A673 (cell line): ENCODE measurements around the gene BBS9. TPM values are rescaled to one million over a fixed set of nuclear protein-coding genes. Genes with fewer than 3 reads are reported as not detected.

Source experiments
- BruUV-seq: library from RNA; stranded (reverse); fragments of 400-500 nt; replicated peaks from 2 replicates; lab custom pipeline; 2021; lab: Mats Ljungman, UMichigan
- CTCF ChIA-PET: fragments of 300-600 bp; sonication (Branson Sonifier 250); formaldehyde crosslinking; loops from one replicate; lab custom pipeline; 2022; ENCODE audit warnings: antibody characterized with exemption; lab: Charles Lee
- POLR2A ChIA-PET: fragments of 300-600 bp; sonication (Branson Sonifier 250); formaldehyde crosslinking; loops from one replicate; lab custom pipeline; 2022; ENCODE audit warnings: antibody characterized with exemption; ENCODE audit not compliant: low non-redundant PET; lab: Charles Lee
- DNase-seq: peaks from one replicate; pipeline ENCODE4 v3.0.0-alpha.2; 2015; ENCODE audit warnings: low spot score
- H3K27ac ChIP-seq: fragments of 200-600 bp; sonication (generic); 2 replicates; pipeline ENCODE4 v1.5.1; 2016; ENCODE audit warnings: mixed run types, low read depth, mild to moderate bottlenecking, mixed read lengths, antibody characterized with exemption, low read length; ENCODE audit not compliant: poor library complexity, severe bottlenecking
- H3K27me3 ChIP-seq: fragments of 200-600 bp; sonication (generic); replicated peaks from 2 replicates; pipeline ENCODE4 v1.6.1; 2017; ENCODE audit warnings: mixed run types, low read depth, mild to moderate bottlenecking, mixed read lengths, antibody characterized with exemption, low read length; ENCODE audit not compliant: insufficient read depth, poor library complexity
- H3K36me3 ChIP-seq: fragments of 200-600 bp; sonication (generic); 2 replicates; pipeline ENCODE4 v1.6.1; 2016; ENCODE audit warnings: mixed run types, mild to moderate bottlenecking, mixed read lengths, antibody characterized with exemption, low read length; ENCODE audit not compliant: insufficient read depth, poor library complexity, severe bottlenecking
- H3K4me1 ChIP-seq: fragments of 200-600 bp; sonication (generic); 2 replicates; pipeline ENCODE4 v1.6.1; 2017; ENCODE audit warnings: mixed run types, mild to moderate bottlenecking, mixed read lengths, antibody characterized with exemption, low read length; ENCODE audit not compliant: insufficient read depth, poor library complexity, severe bottlenecking
- H3K4me3 ChIP-seq: fragments of 200-600 bp; sonication (generic); 2 replicates; pipeline ENCODE4 v1.5.1; 2016; ENCODE audit warnings: low read depth, mixed run types, mild to moderate bottlenecking, mixed read lengths, low read length; ENCODE audit not compliant: poor library complexity, severe bottlenecking
- H3K9me3 ChIP-seq: fragments of 200-600 bp; sonication (generic); 2 replicates; pipeline ENCODE4 v1.6.1; 2016; ENCODE audit warnings: mixed run types, low read depth, mild to moderate bottlenecking, mixed read lengths, antibody characterized with exemption, low read length; ENCODE audit not compliant: poor library complexity, severe bottlenecking
- CTCF ChIP-seq: fragments of 300-800, 200-600 bp; sonication (generic); conservative IDR thresholded peaks from 2 replicates; pipeline ENCODE4 v1.5.1; 2017; ENCODE audit warnings: low read depth, mild to moderate bottlenecking, antibody characterized with exemption, low read length, moderate library complexity, mixed read lengths
- EZH2 ChIP-seq: fragments of 200-600 bp; sonication (generic); IDR thresholded peaks from 2 replicates; pipeline ENCODE4 v1.6.1; 2017; ENCODE audit warnings: borderline replicate concordance, low read depth, mild to moderate bottlenecking, mixed read lengths, antibody characterized with exemption, low read length; ENCODE audit not compliant: poor library complexity, severe bottlenecking
- intact Hi-C: fragments of 100-400 bp; cut with micrococcal nuclease; formaldehyde crosslinking; loops from one replicate; pipeline ENCODE4 v1.10.0; 2022; ENCODE audit not compliant: unreplicated experiment
- total RNA-seq: library from RNA; stranded (reverse); gene quantifications from 2 replicates; pipeline ENCODE4 v1.2.3, GENCODE V29; 2021

The BBS9 gene
- total RNA-seq, 1 experiment from 2014 or later = 9.4 TPM

GRCh38 chr7:33529070-33529469 lies 399.7 kb downstream of the BBS9 start:
- no peak for DNase-seq
- POLR2A ChIA-PET = no interaction called here
- intact Hi-C loops = no loop called here
- CTCF ChIA-PET = no interaction called here
- H3K4me3 ChIP-seq = no peak overlapping the region
- TF ChIP-seq CTCF = no peak
- TF ChIP-seq EZH2 = no peak
- no peaks in the 10 kb centered on the region for H3K36me3 ChIP-seq
- H3K27me3 ChIP-seq = no peaks in the 10 kb centered on the region
- no peaks in the 10 kb centered on the region for H3K9me3 ChIP-seq
- no TSS peak for BruUV-seq
- no peak overlapping the region for H3K27ac ChIP-seq
- H3K4me1 ChIP-seq = no peaks in the 10 kb centered on the region

- Histone ChIP-seq H3K36me3 (no peaks in the 10 kb centered on the region), H3K27me3 (no peaks in the 10 kb centered on the region), H3K4me3 (no peak overlapping the region), H3K4me1 (no peaks in the 10 kb centered on the region), H3K9me3 (no peaks in the 10 kb centered on the region), H3K27ac (no peak overlapping the region)
- TF ChIP-seq CTCF = 0 out of 2 replicates have a peak, but pooled peaks have one; percentile 11
- TF ChIP-seq EZH2 = no peak
- no peak for DNase-seq
- BruUV-seq = no TSS peak
- intact Hi-C loops = no loop called here
- ChIA-PET POLR2A (no interaction called here), CTCF (interaction anchor here (0.7 kb wide), 1 partner anchor 402 kb away, joined by 3 read pairs; no protein-coding TSS in a partner anchor)
Observed at GRCh38 chr7:33530664-33531063, 401.3 kb downstream of the BBS9 start.

- H3K27me3 ChIP-seq = no peaks in the 10 kb centered on the region
- ChIA-PET CTCF (no interaction called here), POLR2A (no interaction called here)
- H3K4me1 ChIP-seq = no peaks in the 10 kb centered on the region
- intact Hi-C loops = no loop called here
- H3K9me3 ChIP-seq = no peaks in the 10 kb centered on the region
- TF ChIP-seq CTCF = no peak
- no peak overlapping the region for H3K27ac ChIP-seq
- no peak overlapping the region for H3K4me3 ChIP-seq
- no TSS peak for BruUV-seq
- DNase-seq = no peak
- no peaks in the 10 kb centered on the region for H3K36me3 ChIP-seq
Observed at GRCh38 chr7:33531888-33532287, 402.5 kb downstream of the BBS9 start.
